Ishikawa (cell line): ENCODE data around the gene BAZ2B.

Experiments used
- CREB1 ChIP-seq: IDR thresholded peaks from 2 replicates; pipeline ENCODE4 v1.6.1; 2012; ENCODE audit warnings: low read depth
- EP300 ChIP-seq: IDR thresholded peaks from 2 replicates; pipeline ENCODE4 v1.6.1; 2012; ENCODE audit warnings: borderline replicate concordance
- TAF1 ChIP-seq: IDR thresholded peaks from 2 replicates; pipeline ENCODE4 v1.6.1; 2012; ENCODE audit warnings: low read depth, mild to moderate bottlenecking
- YY1 ChIP-seq: IDR thresholded peaks from 2 replicates; pipeline ENCODE4 v1.6.1; 2012; ENCODE audit warnings: low read depth
- TF ChIP-seq, protein P1 (sequence below): IDR thresholded peaks from 2 replicates; pipeline ENCODE4 v1.6.1; 2012

GRCh38 chr2:159620796-159621195 lies 4.4 kb upstream of the BAZ2B start:
- TF ChIP-seq EP300 = no peak
- TF ChIP-seq, protein P1, sequence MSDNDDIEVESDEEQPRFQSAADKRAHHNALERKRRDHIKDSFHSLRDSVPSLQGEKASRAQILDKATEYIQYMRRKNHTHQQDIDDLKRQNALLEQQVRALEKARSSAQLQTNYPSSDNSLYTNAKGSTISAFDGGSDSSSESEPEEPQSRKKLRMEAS = no peak
- TF ChIP-seq CREB1 = no peak
- no peak for TF ChIP-seq YY1
- no peak for TF ChIP-seq TAF1
